GM23338 (cell line): ENCODE data around the gene IGF2BP3. TPM values are rescaled to one million over a fixed set of nuclear protein-coding genes. Genes with fewer than 3 reads are reported as not detected.

Experiments
- ATAC-seq: fragments of 200-7000 bp; cut with Tn5 transposase; 3 replicates; pipeline ENCODE4 v1.9.1; 2020
- DNase-seq: peaks from one replicate; pipeline ENCODE4 v3.0.0-alpha.2; 2015; ENCODE audit warnings: low spot score
- H2AFZ ChIP-seq: fragments of 200-600 bp; sonication (generic); 2 replicates; pipeline ENCODE4 v1.8.0; 2016; ENCODE audit warnings: antibody characterized with exemption, mild to moderate bottlenecking, moderate library complexity
- H3F3A ChIP-seq: fragments of 200-600 bp; sonication (generic); replicated peaks from 2 replicates; pipeline ENCODE4 v1.8.0; 2017; ENCODE audit warnings: antibody characterized with exemption, mixed run types, low read depth
- H3K27ac ChIP-seq: fragments of 200-600 bp; sonication (generic); 2 replicates; pipeline ENCODE4 v1.6.1; 2016; ENCODE audit warnings: low read depth
- H3K27me3 ChIP-seq: fragments of 200-600 bp; sonication (generic); 2 replicates; pipeline ENCODE4 v1.8.0; 2016; ENCODE audit warnings: mild to moderate bottlenecking, mixed run types, moderate library complexity; ENCODE audit not compliant: insufficient read depth
- H3K36me3 ChIP-seq: fragments of 200-600 bp; sonication (generic); 2 replicates; pipeline ENCODE4 v1.8.0; 2016; ENCODE audit warnings: mild to moderate bottlenecking; ENCODE audit not compliant: insufficient read depth
- H3K4me1 ChIP-seq: fragments of 200-600 bp; sonication (generic); 2 replicates; pipeline ENCODE4 v1.8.0; 2016; ENCODE audit warnings: mild to moderate bottlenecking, moderate library complexity; ENCODE audit not compliant: insufficient read depth
- H3K4me2 ChIP-seq: fragments of 200-600 bp; sonication (generic); 2 replicates; pipeline ENCODE4 v1.7.1; 2017; ENCODE audit warnings: mixed run types
- H3K4me3 ChIP-seq: fragments of 200-600 bp; sonication (generic); 2 replicates; pipeline ENCODE4 v1.6.1; 2016; ENCODE audit warnings: mixed run types
- H3K79me2 ChIP-seq: fragments of 200-600 bp; sonication (generic); replicated peaks from 2 replicates; pipeline ENCODE4 v1.8.0; 2017; ENCODE audit warnings: mild to moderate bottlenecking; ENCODE audit not compliant: insufficient read depth
- H3K9me2 ChIP-seq: fragments of 200-600 bp; sonication (generic); 2 replicates; pipeline ENCODE4 v1.8.0; 2017; ENCODE audit not compliant: insufficient read depth
- H4K20me1 ChIP-seq: fragments of 200-600 bp; sonication (generic); replicated peaks from 2 replicates; pipeline ENCODE4 v1.8.0; 2017; ENCODE audit warnings: mild to moderate bottlenecking; ENCODE audit not compliant: insufficient read depth
- H3K27ac Mint-ChIP-seq: 2 replicates; pipeline ENCODE4 v1.8.0; 2020; ENCODE audit warnings: inconsistent platforms, mild to moderate bottlenecking, moderate library complexity, mixed read lengths
- H3K27me3 Mint-ChIP-seq: 3 replicates; pipeline ENCODE4 v1.8.0; 2022; ENCODE audit warnings: low read depth, mild to moderate bottlenecking, moderate library complexity, mixed read lengths, inconsistent platforms; ENCODE audit not compliant: insufficient read depth, poor library complexity
- H3K36me3 Mint-ChIP-seq: 3 replicates; pipeline ENCODE4 v1.8.0; 2021; ENCODE audit warnings: low read depth, mild to moderate bottlenecking, inconsistent platforms, moderate library complexity, mixed read lengths
- H3K4me1 Mint-ChIP-seq: 3 replicates; pipeline ENCODE4 v1.8.0; 2020; ENCODE audit warnings: mild to moderate bottlenecking, inconsistent platforms, mixed read lengths
- H3K4me3 Mint-ChIP-seq: 3 replicates; pipeline ENCODE4 v1.8.0; 2021; ENCODE audit warnings: moderate library complexity, mild to moderate bottlenecking, inconsistent platforms, mixed read lengths
- H3K9me3 Mint-ChIP-seq: 3 replicates; pipeline ENCODE4 v1.8.0; 2020; ENCODE audit warnings: moderate library complexity, mild to moderate bottlenecking, inconsistent platforms, mixed read lengths
- CTCF ChIP-seq, 2 experiments: fragments of 200-600 bp in 1 of 2; sonication (generic) in 1 of 2; conservative IDR thresholded peaks; 2 replicates each; pipeline versions ENCODE4 v1.5.1 to v1.6.1; 2016 to 2017; ENCODE audit warnings: antibody characterized with exemption in 2 of 2, low read depth in 2 of 2, mild to moderate bottlenecking in 2 of 2, moderate library complexity in 1 of 2
- EZH2 ChIP-seq: fragments of 200-600 bp; sonication (generic); IDR thresholded peaks from one replicate; pipeline ENCODE4 v1.8.0; 2017; ENCODE audit warnings: antibody characterized with exemption, mild to moderate bottlenecking, low read depth; ENCODE audit not compliant: unreplicated experiment
- JUNB ChIP-seq: IDR thresholded peaks from one replicate; pipeline ENCODE4 v1.6.1; 2016; ENCODE audit warnings: antibody characterized with exemption; ENCODE audit not compliant: unreplicated experiment
- NANOG ChIP-seq: IDR thresholded peaks from 2 replicates; pipeline ENCODE4 v1.6.1; 2016; ENCODE audit warnings: antibody characterized with exemption, borderline replicate concordance
- REST ChIP-seq: IDR thresholded peaks from one replicate; pipeline ENCODE4 v1.6.1; 2018; ENCODE audit warnings: antibody characterized with exemption; ENCODE audit not compliant: unreplicated experiment
- polyA plus RNA-seq: library from polyadenylated mRNA; unstranded; fragments of >200 nt; fragmentation: Nextera tagmentation; extraction: Ambion mirVana; gene quantifications from 2 replicates; pipeline ENCODE4 v1.2.1, GENCODE V29; 2016
- total RNA-seq: library from RNA; depleted of rRNA; stranded (reverse); fragments of >200 nt; shearing (Covaris generic); gene quantifications from 2 replicates; pipeline ENCODE4 v1.2.3, GENCODE V29; 2014
- TF ChIP-seq, protein P1 (sequence below): fragments of 250-450 bp; sonication (Bioruptor Pico); IDR thresholded peaks from 2 replicates; pipeline ENCODE4 v1.5.0; 2020; ENCODE audit warnings: mild to moderate bottlenecking, moderate library complexity

IGF2BP3 gene
- total and polyA plus RNA-seq, 2 experiments from 2014 or later, result 52.0 to 183 TPM

DNA sequence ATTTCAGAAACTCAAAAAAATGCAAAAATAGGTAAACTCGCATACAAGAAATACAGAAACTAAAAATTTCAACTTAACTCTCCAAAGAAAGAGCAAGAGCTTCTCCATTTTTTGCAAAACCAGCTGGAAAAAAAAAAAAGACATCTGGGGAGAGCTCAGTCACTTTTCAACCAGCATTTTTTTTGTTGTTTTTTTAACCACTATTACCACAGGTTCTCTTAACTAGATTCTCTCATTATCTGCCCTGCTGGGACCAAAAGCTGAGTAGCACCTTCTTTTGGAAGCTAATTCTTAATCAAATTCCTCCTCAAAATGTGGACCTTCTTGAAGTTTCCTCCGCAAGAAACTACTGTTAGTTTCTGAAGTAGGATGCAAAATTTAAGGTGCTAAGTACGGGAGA, 14.2 kb downstream of the IGF2BP3 start (continued):
- TF ChIP-seq, protein P1, sequence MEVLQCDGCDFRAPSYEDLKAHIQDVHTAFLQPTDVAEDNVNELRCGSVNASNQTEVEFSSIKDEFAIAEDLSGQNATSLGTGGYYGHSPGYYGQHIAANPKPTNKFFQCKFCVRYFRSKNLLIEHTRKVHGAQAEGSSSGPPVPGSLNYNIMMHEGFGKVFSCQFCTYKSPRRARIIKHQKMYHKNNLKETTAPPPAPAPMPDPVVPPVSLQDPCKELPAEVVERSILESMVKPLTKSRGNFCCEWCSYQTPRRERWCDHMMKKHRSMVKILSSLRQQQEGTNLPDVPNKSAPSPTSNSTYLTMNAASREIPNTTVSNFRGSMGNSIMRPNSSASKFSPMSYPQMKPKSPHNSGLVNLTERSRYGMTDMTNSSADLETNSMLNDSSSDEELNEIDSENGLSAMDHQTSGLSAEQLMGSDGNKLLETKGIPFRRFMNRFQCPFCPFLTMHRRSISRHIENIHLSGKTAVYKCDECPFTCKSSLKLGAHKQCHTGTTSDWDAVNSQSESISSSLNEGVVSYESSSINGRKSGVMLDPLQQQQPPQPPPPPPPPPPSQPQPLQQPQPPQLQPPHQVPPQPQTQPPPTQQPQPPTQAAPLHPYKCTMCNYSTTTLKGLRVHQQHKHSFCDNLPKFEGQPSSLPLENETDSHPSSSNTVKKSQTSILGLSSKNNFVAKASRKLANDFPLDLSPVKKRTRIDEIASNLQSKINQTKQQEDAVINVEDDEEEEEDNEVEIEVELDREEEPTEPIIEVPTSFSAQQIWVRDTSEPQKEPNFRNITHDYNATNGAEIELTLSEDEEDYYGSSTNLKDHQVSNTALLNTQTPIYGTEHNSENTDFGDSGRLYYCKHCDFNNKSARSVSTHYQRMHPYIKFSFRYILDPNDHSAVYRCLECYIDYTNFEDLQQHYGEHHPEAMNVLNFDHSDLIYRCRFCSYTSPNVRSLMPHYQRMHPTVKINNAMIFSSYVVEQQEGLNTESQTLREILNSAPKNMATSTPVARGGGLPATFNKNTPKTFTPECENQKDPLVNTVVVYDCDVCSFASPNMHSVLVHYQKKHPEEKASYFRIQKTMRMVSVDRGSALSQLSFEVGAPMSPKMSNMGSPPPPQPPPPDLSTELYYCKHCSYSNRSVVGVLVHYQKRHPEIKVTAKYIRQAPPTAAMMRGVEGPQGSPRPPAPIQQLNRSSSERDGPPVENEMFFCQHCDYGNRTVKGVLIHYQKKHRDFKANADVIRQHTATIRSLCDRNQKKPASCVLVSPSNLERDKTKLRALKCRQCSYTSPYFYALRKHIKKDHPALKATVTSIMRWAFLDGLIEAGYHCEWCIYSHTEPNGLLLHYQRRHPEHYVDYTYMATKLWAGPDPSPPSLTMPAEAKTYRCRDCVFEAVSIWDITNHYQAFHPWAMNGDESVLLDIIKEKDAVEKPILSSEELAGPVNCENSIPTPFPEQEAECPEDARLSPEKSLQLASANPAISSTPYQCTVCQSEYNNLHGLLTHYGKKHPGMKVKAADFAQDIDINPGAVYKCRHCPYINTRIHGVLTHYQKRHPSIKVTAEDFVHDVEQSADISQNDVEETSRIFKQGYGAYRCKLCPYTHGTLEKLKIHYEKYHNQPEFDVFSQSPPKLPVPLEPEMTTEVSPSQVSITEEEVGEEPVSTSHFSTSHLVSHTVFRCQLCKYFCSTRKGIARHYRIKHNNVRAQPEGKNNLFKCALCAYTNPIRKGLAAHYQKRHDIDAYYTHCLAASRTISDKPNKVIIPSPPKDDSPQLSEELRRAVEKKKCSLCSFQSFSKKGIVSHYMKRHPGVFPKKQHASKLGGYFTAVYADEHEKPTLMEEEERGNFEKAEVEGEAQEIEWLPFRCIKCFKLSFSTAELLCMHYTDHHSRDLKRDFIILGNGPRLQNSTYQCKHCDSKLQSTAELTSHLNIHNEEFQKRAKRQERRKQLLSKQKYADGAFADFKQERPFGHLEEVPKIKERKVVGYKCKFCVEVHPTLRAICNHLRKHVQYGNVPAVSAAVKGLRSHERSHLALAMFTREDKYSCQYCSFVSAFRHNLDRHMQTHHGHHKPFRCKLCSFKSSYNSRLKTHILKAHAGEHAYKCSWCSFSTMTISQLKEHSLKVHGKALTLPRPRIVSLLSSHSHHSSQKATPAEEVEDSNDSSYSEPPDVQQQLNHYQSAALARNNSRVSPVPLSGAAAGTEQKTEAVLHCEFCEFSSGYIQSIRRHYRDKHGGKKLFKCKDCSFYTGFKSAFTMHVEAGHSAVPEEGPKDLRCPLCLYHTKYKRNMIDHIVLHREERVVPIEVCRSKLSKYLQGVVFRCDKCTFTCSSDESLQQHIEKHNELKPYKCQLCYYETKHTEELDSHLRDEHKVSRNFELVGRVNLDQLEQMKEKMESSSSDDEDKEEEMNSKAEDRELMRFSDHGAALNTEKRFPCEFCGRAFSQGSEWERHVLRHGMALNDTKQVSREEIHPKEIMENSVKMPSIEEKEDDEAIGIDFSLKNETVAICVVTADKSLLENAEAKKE (CRISPR knock-in tag), result no peak
- TF ChIP-seq JUNB, result no peak
- no peak for TF ChIP-seq REST
- no peak for TF ChIP-seq EZH2
- TF ChIP-seq NANOG, result no peak

DNA sequence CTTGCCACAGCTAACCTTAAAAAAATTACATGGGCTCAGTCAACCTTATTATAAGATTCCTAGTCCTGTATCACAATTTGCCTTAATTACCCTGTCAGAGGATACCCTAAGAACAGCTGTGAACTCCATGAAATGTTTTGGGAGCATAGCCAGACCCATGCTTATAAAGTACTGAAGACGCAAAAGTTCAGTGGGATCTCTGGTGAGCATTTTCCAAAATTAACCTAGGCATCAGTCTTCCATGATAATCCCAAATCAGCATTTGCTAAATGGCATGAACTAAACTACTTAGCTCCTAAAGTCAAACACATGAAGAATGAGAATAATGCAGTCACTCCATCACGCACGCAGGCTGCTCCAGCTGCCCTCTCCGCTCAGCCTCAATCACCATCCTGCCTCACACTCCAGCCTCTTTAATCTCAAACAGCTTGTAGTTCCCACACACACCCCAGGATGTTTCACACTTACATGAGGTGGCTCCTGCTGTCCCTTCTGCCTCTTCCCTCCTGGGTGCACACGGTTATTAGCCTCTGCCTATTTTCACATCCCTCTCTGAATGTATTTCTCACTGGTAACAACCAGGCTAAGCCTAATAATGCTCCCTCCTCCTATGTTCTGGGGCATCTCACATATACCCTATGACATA, 15.3 kb downstream of the IGF2BP3 start:
- peaks cover 96% of the 10 kb centered on the region for H4K20me1 ChIP-seq
- peak; percentile 39 for ATAC-seq
- peak overlapping the region; percentile 2; the same call in 2 of the 3 replicates for H3K4me3 Mint-ChIP-seq
- no peak for TF ChIP-seq CTCF (conservative IDR thresholded peaks at IDR 0.05; ENCODE audit: low read depth in 2 of 2)

More for the DNA sequence above, 15.3 kb downstream of the IGF2BP3 start:
- H3K79me2 ChIP-seq, result peaks cover 100% of the 10 kb centered on the region
- Mint-ChIP-seq H3K27ac (peak overlapping the region; percentile 17; the same call in 1 of the 2 replicates), H3K9me3 (no peaks in the 10 kb centered on the region), H3K36me3 (peaks cover 70% of the 10 kb centered on the region), H3K27me3 (peaks cover 11% of the 10 kb centered on the region), H3K4me1 (peaks cover 64% of the 10 kb centered on the region)
- H3F3A ChIP-seq, result peaks cover 2% of the 10 kb centered on the region; the same call in 1 of the 2 replicates
- H3K27me3 ChIP-seq, result no peaks in the 10 kb centered on the region
- no peaks in the 10 kb centered on the region for H3K9me2 ChIP-seq
- peak overlapping the region; percentile 63 for H3K4me2 ChIP-seq
- no peak for DNase-seq
- H3K27ac ChIP-seq, result peak overlapping the region; percentile 26; the same call in 1 of the 2 replicates
- H3K4me1 ChIP-seq, result peaks cover 62% of the 10 kb centered on the region
- no peaks in the 10 kb centered on the region for H3K36me3 ChIP-seq
- no peak overlapping the region for H3K4me3 ChIP-seq
- no peak overlapping the region for H2AFZ ChIP-seq
